B cell (primary cell): ENCODE measurements around the gene PHLPP1.

Experiments used
- EZH2 ChIP-seq: IDR thresholded peaks from 2 replicates; pipeline ENCODE4 v1.6.1; 2012; ENCODE audit warnings: borderline replicate concordance, low read depth, mild to moderate bottlenecking, moderate library complexity, low read length; ENCODE audit not compliant: insufficient read depth, poor library complexity, severe bottlenecking
- TF ChIP-seq, protein P1 (sequence below): fragments of 200-600 bp; IDR thresholded peaks from one replicate; pipeline ENCODE4 v1.8.0; 2022; ENCODE audit warnings: antibody characterized with exemption, mild to moderate bottlenecking

DNA sequence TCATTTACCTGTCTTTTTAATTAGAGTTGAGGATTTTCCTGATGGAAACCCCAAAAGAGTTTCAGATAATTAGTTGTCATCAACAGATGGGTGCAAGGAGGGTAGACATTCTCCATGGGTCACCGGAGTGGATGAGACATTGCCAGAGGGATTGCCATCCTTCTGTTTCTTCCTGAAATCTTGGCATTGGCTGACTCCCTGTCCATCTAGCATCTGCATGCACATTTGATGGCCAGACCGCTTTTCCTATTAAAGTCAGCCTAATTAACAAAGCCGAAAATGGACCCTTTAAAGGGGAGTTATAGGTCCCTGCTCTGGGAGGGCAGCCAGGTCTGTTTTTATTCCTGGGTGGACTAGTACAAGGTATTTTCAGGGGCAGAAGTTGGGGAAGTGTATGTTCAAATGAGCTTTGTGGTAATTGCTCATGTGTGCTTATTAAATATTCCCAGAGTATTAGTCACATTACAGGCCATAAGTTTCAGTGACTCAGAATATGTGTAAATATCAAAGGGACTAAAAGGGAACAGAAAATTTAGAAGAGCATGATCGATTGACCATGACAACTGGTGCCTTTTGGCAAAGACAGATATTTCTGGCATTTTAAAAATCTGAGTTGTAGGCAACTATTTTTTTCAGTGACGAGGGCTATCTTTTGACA is 209.8 kb downstream of the PHLPP1 start:
- TF ChIP-seq, protein P1, sequence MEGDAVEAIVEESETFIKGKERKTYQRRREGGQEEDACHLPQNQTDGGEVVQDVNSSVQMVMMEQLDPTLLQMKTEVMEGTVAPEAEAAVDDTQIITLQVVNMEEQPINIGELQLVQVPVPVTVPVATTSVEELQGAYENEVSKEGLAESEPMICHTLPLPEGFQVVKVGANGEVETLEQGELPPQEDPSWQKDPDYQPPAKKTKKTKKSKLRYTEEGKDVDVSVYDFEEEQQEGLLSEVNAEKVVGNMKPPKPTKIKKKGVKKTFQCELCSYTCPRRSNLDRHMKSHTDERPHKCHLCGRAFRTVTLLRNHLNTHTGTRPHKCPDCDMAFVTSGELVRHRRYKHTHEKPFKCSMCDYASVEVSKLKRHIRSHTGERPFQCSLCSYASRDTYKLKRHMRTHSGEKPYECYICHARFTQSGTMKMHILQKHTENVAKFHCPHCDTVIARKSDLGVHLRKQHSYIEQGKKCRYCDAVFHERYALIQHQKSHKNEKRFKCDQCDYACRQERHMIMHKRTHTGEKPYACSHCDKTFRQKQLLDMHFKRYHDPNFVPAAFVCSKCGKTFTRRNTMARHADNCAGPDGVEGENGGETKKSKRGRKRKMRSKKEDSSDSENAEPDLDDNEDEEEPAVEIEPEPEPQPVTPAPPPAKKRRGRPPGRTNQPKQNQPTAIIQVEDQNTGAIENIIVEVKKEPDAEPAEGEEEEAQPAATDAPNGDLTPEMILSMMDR: no peak
- no peak for TF ChIP-seq EZH2
